LNCaP clone FGC (cell line): ENCODE results near the gene ZNF385D.

Experiments
- DNase-seq: peaks from one replicate; pipeline ENCODE4 v3.0.0-alpha.2; 2011; ENCODE audit warnings: low read depth
- H3K4me3 ChIP-seq: 2 replicates; pipeline ENCODE4 v1.5.1; 2011; ENCODE audit warnings: mild to moderate bottlenecking, low read depth, low read length, control low read depth
- TF ChIP-seq, protein P1 (sequence below): IDR thresholded peaks from 2 replicates; pipeline ENCODE4 v1.5.1; 2012; ENCODE audit warnings: mild to moderate bottlenecking; ENCODE audit not compliant: control insufficient read depth, insufficient read depth; ENCODE audit errors: extremely low read depth

The ZNF385D gene

GRCh38 chr3:21446027-21446426, 305.0 kb downstream of the ZNF385D start:
- H3K4me3 ChIP-seq = no peak overlapping the region
- TF ChIP-seq, protein P1, sequence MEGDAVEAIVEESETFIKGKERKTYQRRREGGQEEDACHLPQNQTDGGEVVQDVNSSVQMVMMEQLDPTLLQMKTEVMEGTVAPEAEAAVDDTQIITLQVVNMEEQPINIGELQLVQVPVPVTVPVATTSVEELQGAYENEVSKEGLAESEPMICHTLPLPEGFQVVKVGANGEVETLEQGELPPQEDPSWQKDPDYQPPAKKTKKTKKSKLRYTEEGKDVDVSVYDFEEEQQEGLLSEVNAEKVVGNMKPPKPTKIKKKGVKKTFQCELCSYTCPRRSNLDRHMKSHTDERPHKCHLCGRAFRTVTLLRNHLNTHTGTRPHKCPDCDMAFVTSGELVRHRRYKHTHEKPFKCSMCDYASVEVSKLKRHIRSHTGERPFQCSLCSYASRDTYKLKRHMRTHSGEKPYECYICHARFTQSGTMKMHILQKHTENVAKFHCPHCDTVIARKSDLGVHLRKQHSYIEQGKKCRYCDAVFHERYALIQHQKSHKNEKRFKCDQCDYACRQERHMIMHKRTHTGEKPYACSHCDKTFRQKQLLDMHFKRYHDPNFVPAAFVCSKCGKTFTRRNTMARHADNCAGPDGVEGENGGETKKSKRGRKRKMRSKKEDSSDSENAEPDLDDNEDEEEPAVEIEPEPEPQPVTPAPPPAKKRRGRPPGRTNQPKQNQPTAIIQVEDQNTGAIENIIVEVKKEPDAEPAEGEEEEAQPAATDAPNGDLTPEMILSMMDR = no peak
- DNase-seq = no peak

DNA sequence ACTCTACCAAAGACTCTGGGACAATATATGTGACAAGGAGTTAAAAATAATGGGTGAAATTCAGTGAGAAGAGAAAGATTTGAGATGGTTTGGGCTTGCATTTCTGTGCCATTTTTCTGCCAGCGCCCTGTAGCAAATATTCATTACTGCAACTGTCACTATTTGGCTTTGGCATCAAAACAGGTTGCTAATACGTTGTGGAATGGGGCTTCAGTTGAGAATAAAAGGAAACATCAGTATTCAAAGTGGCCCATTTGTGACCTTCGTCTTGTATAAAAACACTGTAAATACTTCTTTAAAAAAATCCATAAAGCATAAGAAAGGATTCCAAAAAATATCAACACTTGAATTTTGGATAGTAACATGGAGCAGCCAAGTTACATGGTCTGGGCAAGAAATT, 309.2 kb downstream of the ZNF385D start:
- TF ChIP-seq, protein P1 = no peak
- no peak for DNase-seq
- no peak overlapping the region for H3K4me3 ChIP-seq

- TF ChIP-seq, protein P1 = no peak
- DNase-seq = no peak
- no peak overlapping the region for H3K4me3 ChIP-seq
Observed at GRCh38 chr3:21436835-21437234, 314.2 kb downstream of the ZNF385D start.

DNA sequence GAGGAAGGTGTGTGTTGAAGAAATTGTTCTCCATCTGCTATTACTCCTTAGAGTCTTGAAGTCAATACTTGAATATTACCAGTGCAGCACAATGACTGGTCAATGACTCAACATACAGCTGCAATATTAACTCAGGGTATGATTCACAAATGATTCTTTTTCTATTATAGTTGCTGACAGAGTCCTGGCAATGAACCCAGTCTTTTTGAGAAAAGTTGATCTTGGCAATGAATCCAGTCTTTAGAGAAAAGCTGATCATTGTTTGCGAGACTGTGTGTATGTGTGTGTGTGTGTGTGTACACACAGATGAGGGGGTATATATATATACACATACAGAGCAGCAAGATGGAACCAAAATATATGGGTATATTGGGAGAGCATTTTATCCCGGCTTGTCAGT, 315.1 kb downstream of the ZNF385D start:
- H3K4me3 ChIP-seq = no peak overlapping the region
- DNase-seq = no peak
- TF ChIP-seq, protein P1 = no peak

DNA sequence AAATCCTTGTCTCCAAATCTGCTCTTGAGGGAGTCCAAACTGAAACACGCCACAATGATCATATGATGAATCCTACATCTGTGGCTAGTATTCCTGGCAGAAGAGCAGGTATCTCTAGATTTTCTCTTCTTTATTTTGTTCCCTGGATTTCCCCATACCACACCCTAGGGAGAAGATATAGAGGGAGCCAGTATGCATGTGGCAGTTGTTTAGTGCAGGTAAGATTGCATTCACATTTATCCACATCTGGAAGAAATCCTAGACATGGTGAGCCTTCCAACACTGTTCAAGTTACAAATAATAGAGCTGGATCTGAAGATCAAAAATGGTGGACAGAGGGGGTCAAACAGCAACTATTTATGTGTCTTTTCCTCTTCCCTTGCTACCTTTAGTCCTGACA, 316.7 kb downstream of the ZNF385D start:
- no peak for DNase-seq
- no peak overlapping the region for H3K4me3 ChIP-seq
- TF ChIP-seq, protein P1 = no peak

DNA sequence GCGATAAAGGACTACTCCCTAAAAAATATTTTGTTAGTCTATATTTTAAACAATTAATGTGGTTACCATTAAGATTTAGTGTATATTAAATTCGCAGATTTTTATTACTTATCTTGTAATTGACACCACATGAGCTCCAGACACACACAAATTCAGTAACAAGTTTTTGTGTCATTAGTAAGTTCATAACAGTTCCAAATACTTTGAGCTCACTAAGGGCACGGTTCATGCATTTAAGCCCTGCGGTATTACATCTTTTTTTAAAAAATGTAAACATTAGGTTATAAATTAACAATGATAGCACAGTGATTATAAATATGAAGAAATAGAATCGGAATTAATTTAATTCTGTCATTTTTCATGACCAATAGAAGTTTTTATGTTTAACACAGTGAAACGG, 317.3 kb downstream of the ZNF385D start:
- H3K4me3 ChIP-seq = no peak overlapping the region
- DNase-seq = no peak
- TF ChIP-seq, protein P1 = no peak

DNA sequence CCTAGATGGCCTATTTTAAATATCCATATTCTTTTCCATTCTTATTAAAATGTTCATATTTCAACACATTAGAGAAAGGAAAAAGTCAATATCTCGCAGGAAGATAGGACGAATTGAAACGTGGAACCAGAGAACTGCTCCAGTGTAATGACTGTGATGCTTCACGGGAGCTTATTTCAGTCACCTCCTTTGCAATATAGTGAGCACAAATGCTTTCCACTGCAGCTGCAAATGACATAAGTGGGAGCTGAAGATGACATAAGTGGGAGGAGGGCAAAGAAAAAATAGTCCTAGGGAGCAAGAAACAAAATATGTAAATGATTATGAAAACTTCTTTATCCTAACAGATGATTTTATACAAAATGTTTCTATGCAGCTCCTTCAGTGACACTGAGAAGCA, 324.1 kb downstream of the ZNF385D start:
- DNase-seq = no peak
- TF ChIP-seq, protein P1 = no peak

More for the DNA sequence above, 324.1 kb downstream of the ZNF385D start:
- no peak overlapping the region for H3K4me3 ChIP-seq
